Measurements from ENCODE around the gene TRIO. TPM values are rescaled to one million over a fixed set of nuclear protein-coding genes. Genes with fewer than 3 reads are reported as not detected.

The TRIO gene
- total RNA-seq, 1 experiment from 2014 or later = 68.4 TPM

GRCh38 chr5:14512574-14512973 is 369.4 kb downstream of the TRIO start:
- POLR2A ChIA-PET = no interaction called here

More at GRCh38 chr5:14512574-14512973, 369.4 kb downstream of the TRIO start:
- Histone ChIP-seq H3K9ac (ENCODE audit: low read length) (no peak overlapping the region), H3K9me3 (ENCODE audit: control insufficient read depth in 1 of 2, insufficient read depth in 1 of 2, low read depth in 1 of 2, low read length in 2 of 2) (no peaks in the 10 kb centered on the region), H3K9me2 (ENCODE audit: insufficient read depth) (no peaks in the 10 kb centered on the region), H3K4me3 (replicated peaks in 1 of 2; ENCODE audit: low read depth in 1 of 2, low read length in 2 of 2) (no peak overlapping the region), H2AFZ (ENCODE audit: low read depth, low read length, poor library complexity, severe bottlenecking) (no peak overlapping the region), H3K4me1 (ENCODE audit: control insufficient read depth in 1 of 2, insufficient read depth in 2 of 2, low read length in 2 of 2) (no peaks in the 10 kb centered on the region), H3K27me3 (ENCODE audit: insufficient read depth, low read length) (no peaks in the 10 kb centered on the region), H3K79me2 (ENCODE audit: insufficient read depth, low read length) (no peaks in the 10 kb centered on the region), H3K36me3 (ENCODE audit: control insufficient read depth in 1 of 2, insufficient read depth in 2 of 2, low read length in 2 of 2) (no peaks in the 10 kb centered on the region; a peak in 2 of 4 replicates), H3K27ac (ENCODE audit: low read depth, low read length) (no peak overlapping the region), H4K20me1 (ENCODE audit: insufficient read depth) (no peaks in the 10 kb centered on the region), H3K4me2 (ENCODE audit: low read length) (no peak overlapping the region)
- RAD21 ChIA-PET (ENCODE audit: low non-redundant PET in 1 of 2, low total read pairs in 2 of 2, uncharacterized antibody in 2 of 2, unreplicated experiment in 2 of 2) = no interaction called here
- no TSS peak for BruUV-seq (replicated peaks)
- TF ChIP-seq ZNF274 (IDR thresholded peaks at IDR 0.05; ENCODE audit: low read depth, low read length) (no peak), JUND (IDR thresholded peaks at IDR 0.05) (no peak), REST (IDR thresholded peaks at IDR 0.05; ENCODE audit: low read depth) (no peak), EZH2phosphoT487 (IDR thresholded peaks at IDR 0.05; ENCODE audit: borderline replicate concordance) (no peak), POLR2A (IDR thresholded peaks at IDR 0.05; ENCODE audit: borderline replicate concordance, extremely low read depth, insufficient read depth, insufficient read length) (no peak)
- CTCF ChIA-PET = no interaction called here
- intact Hi-C loops (cut with micrococcal nuclease) = no loop called here
- ATAC-seq (no peak), DNase-seq (ENCODE audit: low read depth, low spot score) (no peak)

Data from HCT116 (cell line).